Measurements from ENCODE around the gene SLC10A7.
"Not testable (repeated sequence)": the region's sequence is repeated elsewhere in the genome, so short reads cannot be mapped to it uniquely, and the experiment has no call there.

DNA sequence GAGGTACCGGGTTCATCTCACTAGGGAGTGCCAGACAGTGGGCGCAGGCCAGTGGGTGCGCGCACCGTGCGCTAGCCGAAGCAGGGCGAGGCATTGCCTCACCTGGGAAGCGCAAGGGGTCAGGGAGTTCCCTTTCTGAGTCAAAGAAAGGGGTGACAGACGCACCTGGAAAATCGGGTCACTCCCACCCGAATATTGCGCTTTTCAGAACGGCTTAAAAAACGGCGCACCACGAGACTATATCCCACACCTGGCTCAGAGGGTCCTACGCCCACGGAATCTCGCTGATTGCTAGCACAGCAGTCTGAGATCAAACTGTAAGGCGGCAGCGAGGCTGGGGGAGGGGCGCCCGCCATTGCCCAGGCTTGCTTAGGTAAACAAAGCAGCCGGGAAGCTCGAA lies 171.6 kb downstream of the SLC10A7 start:
- not testable (repeated sequence) for TF ChIP-seq CTCF, POLR2A (IDR thresholded peaks at IDR 0.05)
